K562 (cell line): ENCODE data around the gene SLC22A23. TPM values are rescaled to one million over a fixed set of nuclear protein-coding genes. Genes with fewer than 3 reads are reported as not detected.

Experiments
- CGGBP1 ChIP-seq: fragments of 250-450 bp; sonication (Bioruptor Pico); IDR thresholded peaks from 2 replicates; pipeline ENCODE4 v1.9.0; 2021; ENCODE audit warnings: mild to moderate bottlenecking
- FOSL1 ChIP-seq: fragments of 200-800 bp; sonication (Bioruptor generic); conservative IDR thresholded peaks from 2 replicates; pipeline ENCODE4 v1.6.1; 2016; ENCODE audit warnings: missing genetic modification characterization, missing compliant biosample characterization
- POLR2AphosphoS5 ChIP-seq: IDR thresholded peaks from 2 replicates; pipeline ENCODE4 v1.6.1; 2011; ENCODE audit warnings: mild to moderate bottlenecking, low read depth, low read length, moderate library complexity; ENCODE audit not compliant: control insufficient read depth, insufficient read depth
- TCF7 ChIP-seq: sonication (generic); IDR thresholded peaks from 2 replicates; pipeline ENCODE4 v1.6.1; 2016; ENCODE audit warnings: antibody characterized with exemption, borderline replicate concordance
- ZC3H11A ChIP-seq: IDR thresholded peaks from 2 replicates; pipeline ENCODE4 v1.6.1; 2012; ENCODE audit warnings: low read depth, low read length, improper control_type of control experiment
- ZNF23 ChIP-seq: fragments of 250-450 bp; sonication (Bioruptor Pico); IDR thresholded peaks from 2 replicates; pipeline ENCODE4 v1.4.0; 2020; ENCODE audit warnings: mild to moderate bottlenecking
- polyA plus RNA-seq, 8 experiments: library from polyadenylated mRNA; depleted of rRNA in 4 of 8; stranded (reverse) in 5 of 8; unstranded in 3 of 8; fragments of >200 nt; fragmentation: Nextera tagmentation in 2 of 8; fragmentation: Illumina TruSeq in 1 of 8; extraction: Ambion mirVana in 2 of 8; extraction: Trizol in 1 of 8; gene quantifications; 2 replicates each; pipeline versions ENCODE4 v1.2.1 to v1.2.3, GENCODE V29; 2011 to 2014; ENCODE audit warnings: inconsistent platforms in 1 of 8, missing spikeins in 1 of 8
- total RNA-seq, 7 experiments: library from RNA; depleted of rRNA in 6 of 7; stranded (reverse); fragments of >200 nt in 6 of 7; fragmentation: Illumina TruSeq in 2 of 7; extraction: Trizol in 2 of 7; gene quantifications; 2 replicates each; pipeline versions ENCODE4 v1.2.1 to v1.2.3, GENCODE V29; 2011 to 2021; ENCODE audit warnings: low replicate concordance in 1 of 7
- TF ChIP-seq, protein P1 (sequence below), 2 experiments: fragments of 450-650 bp; formaldehyde crosslinking in 1 of 2; IDR thresholded peaks; 2 replicates each; pipeline versions ENCODE4 v1.4.0 to v1.6.1; 2014 to 2020; ENCODE audit warnings: mild to moderate bottlenecking in 2 of 2, borderline replicate concordance in 1 of 2, low read depth in 1 of 2
- TF ChIP-seq, protein P2 (sequence below), 2 experiments: fragments of 450-650 bp in 1 of 2; sonication (generic) in 1 of 2; formaldehyde crosslinking in 1 of 2; IDR thresholded peaks; 2 replicates each; pipeline versions ENCODE4 v1.7.1 to v1.9.0; 2016 to 2022; ENCODE audit warnings: inconsistent platforms in 1 of 2, mild to moderate bottlenecking in 1 of 2, missing genetic modification reagents in 1 of 2

Gene SLC22A23
- total and polyA plus RNA-seq, 9 of the 15 experiments (the other 6 are each of a cell fraction or from before 2014, with no cell fraction given): 0.30 to 8.7 (median 2.5) TPM

DNA sequence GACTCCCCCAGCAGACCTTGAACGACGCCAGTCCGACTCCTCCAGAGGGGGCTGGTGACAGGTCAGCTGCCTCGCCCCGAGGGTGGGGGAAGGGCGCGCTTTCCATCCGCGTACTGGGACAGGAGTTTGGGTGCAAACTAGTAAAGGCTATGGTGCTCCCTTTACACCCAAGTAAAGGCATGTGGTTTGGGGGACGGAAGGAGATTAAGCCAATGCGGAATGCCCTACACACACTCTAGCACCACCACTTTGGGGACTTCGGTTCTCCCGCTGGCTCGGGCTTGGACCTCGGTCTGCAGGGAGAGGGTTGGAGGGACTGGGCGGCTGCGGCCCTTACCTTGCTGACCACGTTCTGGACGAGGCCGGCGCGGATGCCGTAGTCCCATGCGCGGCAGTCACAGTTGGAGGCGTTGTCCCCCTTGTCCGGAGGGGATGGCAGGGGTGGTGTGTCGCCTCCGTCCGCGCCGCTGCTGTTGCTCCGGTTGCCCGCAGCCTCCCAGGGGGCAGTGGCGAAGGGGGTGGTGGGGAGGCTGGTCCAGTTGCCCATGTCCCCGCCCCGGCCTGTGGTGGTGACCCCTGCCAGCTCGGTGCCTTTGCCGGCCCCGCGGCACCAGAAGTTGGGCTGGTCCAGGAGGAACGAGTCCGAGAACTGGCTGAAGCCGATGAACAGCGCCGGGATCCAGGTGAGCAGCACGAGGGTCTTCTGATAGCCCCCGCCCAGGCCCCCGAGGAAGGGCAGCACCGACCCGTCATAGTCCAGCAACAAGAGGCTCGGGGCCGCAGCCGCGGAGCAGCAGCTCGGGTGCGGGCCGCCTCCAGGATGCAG lies 1.1 kb downstream of the SLC22A23 start (continued):
- TF ChIP-seq TCF7 (no peak), FOSL1 (no peak), POLR2AphosphoS5 (no peak), ZC3H11A (no peak), ZNF23 (CRISPR knock-in tag) (no peak), CGGBP1 (CRISPR knock-in tag) (no peak)
- TF ChIP-seq, protein P1, sequence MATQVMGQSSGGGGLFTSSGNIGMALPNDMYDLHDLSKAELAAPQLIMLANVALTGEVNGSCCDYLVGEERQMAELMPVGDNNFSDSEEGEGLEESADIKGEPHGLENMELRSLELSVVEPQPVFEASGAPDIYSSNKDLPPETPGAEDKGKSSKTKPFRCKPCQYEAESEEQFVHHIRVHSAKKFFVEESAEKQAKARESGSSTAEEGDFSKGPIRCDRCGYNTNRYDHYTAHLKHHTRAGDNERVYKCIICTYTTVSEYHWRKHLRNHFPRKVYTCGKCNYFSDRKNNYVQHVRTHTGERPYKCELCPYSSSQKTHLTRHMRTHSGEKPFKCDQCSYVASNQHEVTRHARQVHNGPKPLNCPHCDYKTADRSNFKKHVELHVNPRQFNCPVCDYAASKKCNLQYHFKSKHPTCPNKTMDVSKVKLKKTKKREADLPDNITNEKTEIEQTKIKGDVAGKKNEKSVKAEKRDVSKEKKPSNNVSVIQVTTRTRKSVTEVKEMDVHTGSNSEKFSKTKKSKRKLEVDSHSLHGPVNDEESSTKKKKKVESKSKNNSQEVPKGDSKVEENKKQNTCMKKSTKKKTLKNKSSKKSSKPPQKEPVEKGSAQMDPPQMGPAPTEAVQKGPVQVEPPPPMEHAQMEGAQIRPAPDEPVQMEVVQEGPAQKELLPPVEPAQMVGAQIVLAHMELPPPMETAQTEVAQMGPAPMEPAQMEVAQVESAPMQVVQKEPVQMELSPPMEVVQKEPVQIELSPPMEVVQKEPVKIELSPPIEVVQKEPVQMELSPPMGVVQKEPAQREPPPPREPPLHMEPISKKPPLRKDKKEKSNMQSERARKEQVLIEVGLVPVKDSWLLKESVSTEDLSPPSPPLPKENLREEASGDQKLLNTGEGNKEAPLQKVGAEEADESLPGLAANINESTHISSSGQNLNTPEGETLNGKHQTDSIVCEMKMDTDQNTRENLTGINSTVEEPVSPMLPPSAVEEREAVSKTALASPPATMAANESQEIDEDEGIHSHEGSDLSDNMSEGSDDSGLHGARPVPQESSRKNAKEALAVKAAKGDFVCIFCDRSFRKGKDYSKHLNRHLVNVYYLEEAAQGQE (IDR thresholded peaks at IDR 0.05; ENCODE audit: borderline replicate concordance): no peak
- TF ChIP-seq, protein P1 (CRISPR knock-in tag; IDR thresholded peaks at IDR 0.05; ENCODE audit: low read depth): no peak
- TF ChIP-seq, protein P2, sequence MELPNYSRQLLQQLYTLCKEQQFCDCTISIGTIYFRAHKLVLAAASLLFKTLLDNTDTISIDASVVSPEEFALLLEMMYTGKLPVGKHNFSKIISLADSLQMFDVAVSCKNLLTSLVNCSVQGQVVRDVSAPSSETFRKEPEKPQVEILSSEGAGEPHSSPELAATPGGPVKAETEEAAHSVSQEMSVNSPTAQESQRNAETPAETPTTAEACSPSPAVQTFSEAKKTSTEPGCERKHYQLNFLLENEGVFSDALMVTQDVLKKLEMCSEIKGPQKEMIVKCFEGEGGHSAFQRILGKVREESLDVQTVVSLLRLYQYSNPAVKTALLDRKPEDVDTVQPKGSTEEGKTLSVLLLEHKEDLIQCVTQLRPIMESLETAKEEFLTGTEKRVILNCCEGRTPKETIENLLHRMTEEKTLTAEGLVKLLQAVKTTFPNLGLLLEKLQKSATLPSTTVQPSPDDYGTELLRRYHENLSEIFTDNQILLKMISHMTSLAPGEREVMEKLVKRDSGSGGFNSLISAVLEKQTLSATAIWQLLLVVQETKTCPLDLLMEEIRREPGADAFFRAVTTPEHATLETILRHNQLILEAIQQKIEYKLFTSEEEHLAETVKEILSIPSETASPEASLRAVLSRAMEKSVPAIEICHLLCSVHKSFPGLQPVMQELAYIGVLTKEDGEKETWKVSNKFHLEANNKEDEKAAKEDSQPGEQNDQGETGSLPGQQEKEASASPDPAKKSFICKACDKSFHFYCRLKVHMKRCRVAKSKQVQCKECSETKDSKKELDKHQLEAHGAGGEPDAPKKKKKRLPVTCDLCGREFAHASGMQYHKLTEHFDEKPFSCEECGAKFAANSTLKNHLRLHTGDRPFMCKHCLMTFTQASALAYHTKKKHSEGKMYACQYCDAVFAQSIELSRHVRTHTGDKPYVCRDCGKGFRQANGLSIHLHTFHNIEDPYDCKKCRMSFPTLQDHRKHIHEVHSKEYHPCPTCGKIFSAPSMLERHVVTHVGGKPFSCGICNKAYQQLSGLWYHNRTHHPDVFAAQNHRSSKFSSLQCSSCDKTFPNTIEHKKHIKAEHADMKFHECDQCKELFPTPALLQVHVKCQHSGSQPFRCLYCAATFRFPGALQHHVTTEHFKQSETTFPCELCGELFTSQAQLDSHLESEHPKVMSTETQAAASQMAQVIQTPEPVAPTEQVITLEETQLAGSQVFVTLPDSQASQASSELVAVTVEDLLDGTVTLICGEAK (IDR thresholded peaks at IDR 0.05): no peak; the same call in 1 of the 2 replicates
- TF ChIP-seq, protein P2 (CRISPR knock-in tag; IDR thresholded peaks at IDR 0.05): no peak
